PFSK-1 (cell line): Measurements from ENCODE around the gene DMBX1.

ENCODE experiments used
- FOXP2 ChIP-seq: optimal IDR thresholded peaks from 2 replicates; pipeline ENCODE3; 2011; ENCODE audit warnings: borderline replicate concordance, control low read depth, inconsistent platforms; ENCODE audit not compliant: insufficient read depth; ENCODE audit errors: extremely low read length, extremely low read depth
- POLR2AphosphoS5 ChIP-seq: IDR thresholded peaks from 2 replicates; pipeline ENCODE4 v1.6.1; 2012; ENCODE audit warnings: low read depth, mild to moderate bottlenecking, control low read depth, low read length, moderate library complexity
- REST ChIP-seq, 2 experiments: IDR thresholded peaks; 2 replicates each; pipeline versions ENCODE4 v1.6.1 to v1.8.0; 2011 to 2012; ENCODE audit warnings: low read depth in 2 of 2, low read length in 2 of 2, control low read depth in 1 of 2, inconsistent platforms in 1 of 2, mild to moderate bottlenecking in 1 of 2, moderate library complexity in 1 of 2; ENCODE audit not compliant: insufficient read depth in 1 of 2

GRCh38 chr1:46527474-46528296 is 38.0 kb downstream of the DMBX1 start:
- TF ChIP-seq FOXP2 (no peak), POLR2AphosphoS5 (no peak), REST (IDR thresholded peaks at IDR 0.05; ENCODE audit: insufficient read depth in 1 of 2, low read depth in 2 of 2, low read length in 2 of 2) (no peak)
